Ishikawa (cell line): ENCODE measurements around the gene PAFAH2.

Source experiments
- CEBPB ChIP-seq: IDR thresholded peaks from 2 replicates; pipeline ENCODE4 v1.6.1; 2012
- CREB1 ChIP-seq: IDR thresholded peaks from 2 replicates; pipeline ENCODE4 v1.6.1; 2012; ENCODE audit warnings: low read depth
- EGR1 ChIP-seq: IDR thresholded peaks from 2 replicates; pipeline ENCODE4 v1.6.1; 2012
- EP300 ChIP-seq: IDR thresholded peaks from 2 replicates; pipeline ENCODE4 v1.6.1; 2012; ENCODE audit warnings: borderline replicate concordance
- FOXM1 ChIP-seq: IDR thresholded peaks from 2 replicates; pipeline ENCODE4 v1.6.1; 2012; ENCODE audit warnings: low read depth, borderline replicate concordance
- MAX ChIP-seq: IDR thresholded peaks from 2 replicates; pipeline ENCODE4 v1.6.1; 2012
- NFIC ChIP-seq: IDR thresholded peaks from 2 replicates; pipeline ENCODE4 v1.6.1; 2012
- RAD21 ChIP-seq: IDR thresholded peaks from 2 replicates; pipeline ENCODE4 v1.6.1; 2012; ENCODE audit warnings: low read depth
- REST ChIP-seq: IDR thresholded peaks from 2 replicates; pipeline ENCODE4 v1.6.1; 2012; ENCODE audit warnings: low read depth, mild to moderate bottlenecking
- TAF1 ChIP-seq: IDR thresholded peaks from 2 replicates; pipeline ENCODE4 v1.6.1; 2012; ENCODE audit warnings: low read depth, mild to moderate bottlenecking
- TCF12 ChIP-seq: IDR thresholded peaks from 2 replicates; pipeline ENCODE4 v1.6.1; 2012; ENCODE audit warnings: low read depth
- TEAD4 ChIP-seq: IDR thresholded peaks from 2 replicates; pipeline ENCODE4 v1.6.1; 2012
- USF1 ChIP-seq: IDR thresholded peaks from 2 replicates; pipeline ENCODE4 v1.6.1; 2012
- YY1 ChIP-seq: IDR thresholded peaks from 2 replicates; pipeline ENCODE4 v1.6.1; 2012; ENCODE audit warnings: low read depth
- ZBTB7A ChIP-seq: IDR thresholded peaks from 2 replicates; pipeline ENCODE4 v1.6.1; 2012; ENCODE audit warnings: low read depth

Gene PAFAH2

GRCh38 chr1:25989440-25990234 lies 8.2 kb downstream of the PAFAH2 start:
- TF ChIP-seq CREB1 (no peak), EP300 (no peak), REST (no peak), FOXM1 (no peak), TAF1 (no peak), NFIC (no peak), TCF12 (no peak), TEAD4 (no peak), CEBPB (no peak), MAX (no peak), RAD21 (no peak), YY1 (no peak), EGR1 (no peak), ZBTB7A (no peak), USF1 (no peak)

GRCh38 chr1:25987951-25988350 lies 9.9 kb downstream of the PAFAH2 start:
- TF ChIP-seq TEAD4 (no peak), CREB1 (no peak), EGR1 (no peak), USF1 (no peak), REST (no peak), NFIC (no peak), CEBPB (no peak), ZBTB7A (no peak), TCF12 (no peak), EP300 (no peak), FOXM1 (no peak), YY1 (no peak), RAD21 (no peak), TAF1 (no peak), MAX (no peak)

GRCh38 chr1:25985670-25986069 lies 12.2 kb downstream of the PAFAH2 start:
- TF ChIP-seq YY1 (no peak), EP300 (no peak), RAD21 (no peak), CEBPB (no peak), REST (no peak), TCF12 (no peak), TAF1 (no peak)

- no peak for TF ChIP-seq NFIC
- TF ChIP-seq FOXM1, result no peak
- no peak for TF ChIP-seq RAD21
- no peak for TF ChIP-seq TAF1
- no peak for TF ChIP-seq MAX
- no peak for TF ChIP-seq TEAD4
- TF ChIP-seq USF1, result no peak
- TF ChIP-seq EGR1, result no peak
- TF ChIP-seq REST, result no peak
- TF ChIP-seq EP300, result no peak
- TF ChIP-seq TCF12, result no peak
- no peak for TF ChIP-seq YY1
- TF ChIP-seq CEBPB, result no peak
- no peak for TF ChIP-seq ZBTB7A
- no peak for TF ChIP-seq CREB1
Observed at GRCh38 chr1:25985171-25985570, 12.7 kb downstream of the PAFAH2 start.
